IMR-90 (cell line): ENCODE measurements around the gene METTL25. TPM values are rescaled to one million over a fixed set of nuclear protein-coding genes. Genes with fewer than 3 reads are reported as not detected.

Source experiments
- ATAC-seq: fragments of 200-7000 bp; cut with Tn5 transposase; 2 replicates; pipeline ENCODE4 v1.9.1; 2020; ENCODE audit warnings: low read depth, mild to moderate bottlenecking, moderate library complexity
- BruUV-seq: library from RNA; stranded (reverse); fragments of 400-500 nt; replicated peaks from 2 replicates; lab custom pipeline; 2021; lab: Mats Ljungman, UMichigan
- CTCF ChIA-PET: fragments of 300-600 bp; formaldehyde crosslinking; extraction: SDS; loops from one replicate; lab custom pipeline; 2021; ENCODE audit warnings: antibody characterized with exemption; lab: Yijun Ruan, JAX
- POLR2A ChIA-PET: fragments of 300-600 bp; sonication (Branson Sonifier 250); formaldehyde crosslinking; loops from one replicate; lab custom pipeline; 2022; ENCODE audit warnings: antibody characterized with exemption; ENCODE audit not compliant: unreplicated experiment; lab: Charles Lee
- DNase-seq: peaks from one replicate; pipeline ENCODE4 v3.0.0; 2013
- H2AFZ ChIP-seq: replicated peaks from 2 replicates; pipeline ENCODE3; 2013; ENCODE audit warnings: low read length, mild to moderate bottlenecking; ENCODE audit not compliant: poor library complexity
- H2AK5ac ChIP-seq: 2 replicates; pipeline ENCODE4 v1.6.1; 2013; ENCODE audit warnings: low read depth, low read length, inconsistent platforms
- H2AK9ac ChIP-seq: replicated peaks from 2 replicates; pipeline ENCODE3; 2013; ENCODE audit warnings: mild to moderate bottlenecking, low read depth, low read length, moderate library complexity; ENCODE audit not compliant: poor library complexity
- H2BK120ac ChIP-seq: 2 replicates; pipeline ENCODE4 v1.6.1; 2013; ENCODE audit warnings: low read depth, low read length, inconsistent platforms
- H2BK15ac ChIP-seq: 3 replicates; pipeline ENCODE4 v1.6.1; 2013; ENCODE audit warnings: low read depth, low read length, inconsistent platforms
- H2BK20ac ChIP-seq: 2 replicates; pipeline ENCODE4 v1.6.1; 2013; ENCODE audit warnings: low read depth, mild to moderate bottlenecking, inconsistent platforms, low read length, moderate library complexity
- H2BK5ac ChIP-seq: 2 replicates; pipeline ENCODE4 v1.6.1; 2013; ENCODE audit warnings: mild to moderate bottlenecking, low read depth, low read length, inconsistent platforms; ENCODE audit not compliant: poor library complexity, severe bottlenecking
- H3K14ac ChIP-seq: replicated peaks from 2 replicates; pipeline ENCODE4 v1.6.1; 2013; ENCODE audit warnings: low read depth, low read length, inconsistent platforms
- H3K18ac ChIP-seq: 2 replicates; pipeline ENCODE4 v1.6.1; 2013; ENCODE audit warnings: low read depth, low read length, control low read depth
- H3K23ac ChIP-seq: 2 replicates; pipeline ENCODE4 v1.6.1; 2013; ENCODE audit warnings: low read depth, low read length, inconsistent platforms
- H3K27ac ChIP-seq: 2 replicates; pipeline ENCODE4 v1.5.1; 2013; ENCODE audit warnings: mild to moderate bottlenecking, control low read depth, low read length; ENCODE audit not compliant: insufficient read depth
- H3K27me3 ChIP-seq: 2 replicates; pipeline ENCODE4 v1.6.1; 2013; ENCODE audit warnings: low read length; ENCODE audit not compliant: control insufficient read depth, insufficient read depth
- H3K36me3 ChIP-seq: 2 replicates; pipeline ENCODE4 v1.6.1; 2013; ENCODE audit warnings: low read length, mixed read lengths; ENCODE audit not compliant: control insufficient read depth, insufficient read depth
- H3K4ac ChIP-seq: 2 replicates; pipeline ENCODE4 v1.6.1; 2013; ENCODE audit warnings: low read depth, low read length, inconsistent platforms
- H3K4me1 ChIP-seq: 2 replicates; pipeline ENCODE4 v1.6.1; 2013; ENCODE audit warnings: low read length, mixed read lengths; ENCODE audit not compliant: control insufficient read depth, insufficient read depth
- H3K4me2 ChIP-seq: 2 replicates; pipeline ENCODE4 v1.6.1; 2013; ENCODE audit warnings: low read depth, mild to moderate bottlenecking, control low read depth, low read length, moderate library complexity
- H3K4me3 ChIP-seq: 2 replicates; pipeline ENCODE4 v1.5.1; 2013; ENCODE audit warnings: low read depth, mild to moderate bottlenecking, control low read depth, low read length, moderate library complexity; ENCODE audit not compliant: insufficient read depth
- H3K56ac ChIP-seq: 2 replicates; pipeline ENCODE4 v1.6.1; 2013; ENCODE audit warnings: low read length, inconsistent platforms; ENCODE audit not compliant: insufficient read depth; ENCODE audit errors: extremely low read depth
- H3K79me1 ChIP-seq, 2 experiments: 2 replicates each; pipeline ENCODE4 v1.6.1; 2013; ENCODE audit warnings: low read length in 2 of 2, inconsistent platforms in 1 of 2, low read depth in 1 of 2
- H3K9ac ChIP-seq: 2 replicates; pipeline ENCODE4 v1.6.1; 2013; ENCODE audit warnings: low read depth, low read length, control low read depth
- H3K9me1 ChIP-seq: 2 replicates; pipeline ENCODE4 v1.6.1; 2013; ENCODE audit warnings: low read length, inconsistent platforms; ENCODE audit not compliant: insufficient read depth
- H3K9me3 ChIP-seq: 2 replicates; pipeline ENCODE4 v1.6.1; 2013; ENCODE audit warnings: low read length; ENCODE audit not compliant: control insufficient read depth, insufficient read depth
- H4K20me1 ChIP-seq: 2 replicates; pipeline ENCODE4 v1.6.1; 2013; ENCODE audit warnings: low read length, inconsistent platforms; ENCODE audit not compliant: insufficient read depth
- H4K5ac ChIP-seq: 2 replicates; pipeline ENCODE4 v1.6.1; 2013; ENCODE audit warnings: mild to moderate bottlenecking, low read depth, low read length, control low read depth
- H4K8ac ChIP-seq, 2 experiments: 2 replicates each; pipeline ENCODE4 v1.6.1; 2013; ENCODE audit warnings: low read depth in 2 of 2, low read length in 2 of 2, control low read depth in 1 of 2, inconsistent platforms in 1 of 2
- H4K91ac ChIP-seq: 2 replicates; pipeline ENCODE4 v1.6.1; 2013; ENCODE audit warnings: low read depth, low read length, inconsistent platforms; ENCODE audit not compliant: insufficient read depth
- CEBPB ChIP-seq: IDR thresholded peaks from 2 replicates; pipeline ENCODE4 v1.6.1; 2012; ENCODE audit warnings: low read depth, low read length, improper control_type of control experiment
- CHD1 ChIP-seq: IDR thresholded peaks from 2 replicates; pipeline ENCODE4 v1.6.1; 2012; ENCODE audit warnings: low read depth, low read length, improper control_type of control experiment
- CTCF ChIP-seq: conservative IDR thresholded peaks from 2 replicates; pipeline ENCODE4 v1.5.1; 2012; ENCODE audit warnings: mild to moderate bottlenecking, low read depth, low read length, improper control_type of control experiment
- MXI1 ChIP-seq: IDR thresholded peaks from 2 replicates; pipeline ENCODE4 v1.6.1; 2012; ENCODE audit warnings: low read depth, mild to moderate bottlenecking, low read length, moderate library complexity, borderline replicate concordance
- POLR2A ChIP-seq: IDR thresholded peaks from 2 replicates; pipeline ENCODE4 v1.6.1; 2012; ENCODE audit warnings: mild to moderate bottlenecking, low read depth, low read length
- RAD21 ChIP-seq: IDR thresholded peaks from 2 replicates; pipeline ENCODE4 v1.6.1; 2012; ENCODE audit warnings: low read length, improper control_type of control experiment
- USF2 ChIP-seq: fragments of 150-350 bp; IDR thresholded peaks from 2 replicates; pipeline ENCODE4 v1.6.1; 2017; ENCODE audit warnings: mild to moderate bottlenecking, antibody characterized with exemption, low read length, low read depth
- WGBS, 2 experiments: methylation state at CpG; one replicate each; pipeline versions ENCODE4 v1.1.5 to v1.1.7; 2013; ENCODE audit warnings: missing lambda C conversion rate in 2 of 2; ENCODE audit not compliant: insufficient read length in 1 of 2; ENCODE audit errors: extremely low coverage in 2 of 2; 5-methylcytosine and 5-hydroxymethylcytosine counted together
- dilution Hi-C: fragments of 300-500 bp; cut with HindIII; formaldehyde crosslinking; loops from one replicate; pipeline ENCODE4 v1.14.3; 2018; ENCODE audit warnings: low sequenced_read_pairs; ENCODE audit not compliant: unreplicated experiment
- in situ Hi-C: fragments of 300-500 bp; cut with MboI; formaldehyde crosslinking; loops from 3 replicates; pipeline ENCODE4 v1.14.3; 2019; ENCODE audit warnings: low sequenced_read_pairs, inconsistent platforms, mixed read lengths
- intact Hi-C: fragments of 100-400 bp; cut with micrococcal nuclease; formaldehyde crosslinking; loops from 2 replicates; pipeline ENCODE4 v1.10.0; 2022
- polyA plus RNA-seq, 3 experiments: library from polyadenylated mRNA; depleted of rRNA; stranded (reverse); fragments of >200 nt; gene quantifications; 2 replicates each; pipeline ENCODE4 v1.2.3, GENCODE V29; 2012; ENCODE audit warnings: low replicate concordance in 1 of 3
- total RNA-seq: library from RNA; depleted of rRNA; stranded (reverse); fragments of >200 nt; gene quantifications from 2 replicates; pipeline ENCODE4 v1.2.3, GENCODE V29; 2012

Gene METTL25
- total and polyA plus RNA-seq, 2 of the 4 experiments (the other 2 are of a cell fraction): 2.6 to 3.0 TPM

GRCh38 chr12:82351390-82351789, 6.9 kb upstream of the METTL25 start:
- Histone ChIP-seq H3K9ac (no peak overlapping the region), H4K20me1 (no peaks in the 10 kb centered on the region), H3K18ac (no peak overlapping the region), H4K5ac (no peak overlapping the region), H2BK5ac (no peak overlapping the region), H3K79me1 (peaks cover 0 to 3% of the 10 kb centered on the region in 2 experiments; a peak in 1 of 4 replicates), H2AFZ (no peak overlapping the region), H2AK9ac (no peak overlapping the region), H2AK5ac (no peak overlapping the region), H4K8ac (no peak overlapping the region), H3K4me1 (no peaks in the 10 kb centered on the region), H3K23ac (no peak overlapping the region), H2BK20ac (no peak overlapping the region), H3K56ac (no peak overlapping the region), H3K4me3 (no peak overlapping the region), H3K14ac (no peak overlapping the region), H2BK120ac (no peak overlapping the region), H3K27ac (no peak overlapping the region), H3K36me3 (peaks cover 6% of the 10 kb centered on the region), H3K4ac (no peak overlapping the region), H3K4me2 (no peak overlapping the region), H3K9me1 (no peaks in the 10 kb centered on the region), H2BK15ac (no peak overlapping the region), H3K27me3 (no peaks in the 10 kb centered on the region), H4K91ac (no peak overlapping the region), H3K9me3 (no peaks in the 10 kb centered on the region)
- POLR2A ChIA-PET: no interaction called here
- in situ Hi-C loops (no loop called here), intact Hi-C loops (no loop called here), dilution Hi-C loops (no loop called here)
- ATAC-seq (no peak), DNase-seq (no peak)
- no TSS peak for BruUV-seq
- CTCF ChIA-PET: no interaction called here
- 94% methylated on average over 2 of the region's 6 CpGs; no CpG with 5 or more reads in 1 of the 2 experiments for WGBS, 2 experiments
- TF ChIP-seq POLR2A: no peak
- TF ChIP-seq MXI1: no peak
- TF ChIP-seq USF2: no peak
- TF ChIP-seq RAD21: no peak
- no peak for TF ChIP-seq CTCF
- TF ChIP-seq CEBPB: no peak
- no peak for TF ChIP-seq CHD1
